OCI-M2 (cell line): ENCODE data around the gene RNF40.
"Not testable (repeated sequence)": the region's sequence is repeated elsewhere in the genome, so short reads cannot be mapped to it uniquely, and the experiment has no call there.

Source experiments
- DNase-seq: peaks from one replicate; lab custom pipeline; 2025; ENCODE audit not compliant: unreplicated experiment; lab: John Stamatoyannopoulos, UW

Gene RNF40

GRCh38 chr16:30813821-30814189 lies 51.7 kb downstream of the RNF40 start:
- no peak for DNase-seq

DNA sequence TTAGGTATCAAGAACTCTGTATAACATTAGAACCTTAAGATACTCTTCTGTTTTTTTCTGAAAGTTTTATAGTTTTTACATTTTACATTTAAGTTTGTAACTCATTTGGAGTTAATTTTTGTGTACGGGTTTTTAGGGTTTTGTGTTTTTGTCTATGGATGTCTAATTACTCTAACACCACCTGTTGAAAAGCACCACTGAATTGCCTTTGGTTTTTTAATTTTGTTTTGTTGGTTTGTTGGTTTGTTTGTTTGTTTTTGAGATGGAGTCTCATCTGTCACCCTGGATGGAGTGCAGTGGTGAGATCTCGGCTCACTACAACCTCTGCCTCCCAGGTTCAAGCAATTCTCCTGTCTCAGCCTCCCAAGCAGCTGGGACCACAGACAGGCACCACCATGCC lies 54.6 kb downstream of the RNF40 start:
- no peak for DNase-seq

- DNase-seq, result no peak
Observed at GRCh38 chr16:30820952-30821421, 58.9 kb downstream of the RNF40 start.

DNA sequence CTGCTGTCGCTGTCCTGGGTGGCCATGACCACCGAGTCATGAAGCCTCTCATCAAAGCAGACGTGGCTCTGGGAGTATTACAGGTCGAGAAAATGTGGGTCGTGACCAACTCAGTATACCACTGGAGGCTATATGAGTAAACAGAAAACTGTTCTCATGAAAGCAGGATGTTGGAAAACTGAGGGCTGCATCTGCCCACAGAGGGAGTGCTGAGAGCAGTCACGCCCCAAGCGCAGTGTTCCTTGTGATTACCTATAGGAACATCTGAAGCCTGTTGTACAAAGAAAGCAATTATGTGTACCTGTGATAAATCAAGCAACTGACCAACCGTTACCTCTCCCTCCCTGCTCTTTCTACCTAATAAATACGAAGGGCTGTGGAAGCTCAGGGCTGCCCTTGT lies 59.3 kb downstream of the RNF40 start:
- not testable (repeated sequence) for DNase-seq

DNA sequence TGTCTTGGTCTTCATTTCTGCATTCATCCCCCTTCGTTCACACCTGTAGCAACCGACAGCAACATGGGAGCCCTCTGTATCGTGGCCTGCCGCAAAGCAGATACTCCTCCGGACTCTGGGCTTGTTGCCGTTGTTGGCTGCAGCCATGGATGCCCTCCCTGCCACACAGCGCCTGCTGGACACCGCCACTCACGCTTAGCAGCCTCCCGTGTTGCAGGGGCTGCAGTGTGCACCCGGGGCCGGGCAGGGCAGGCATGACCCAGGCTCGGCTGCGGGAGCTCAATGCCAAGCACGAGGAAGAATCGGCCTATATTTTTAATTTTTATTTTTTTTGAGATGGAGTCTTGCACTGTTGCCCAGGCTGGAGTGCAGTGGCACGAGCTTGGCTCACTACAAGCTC lies 59.8 kb downstream of the RNF40 start:
- no peak for DNase-seq
